Liver (tissue), 2 donors: ENCODE data around the gene WFDC10A.
"Not testable (repeated sequence)": the region's sequence is repeated elsewhere in the genome, so short reads cannot be mapped to it uniquely, and the experiment has no call there.

Experiments used
- MAX ChIP-seq: IDR thresholded peaks from 2 replicates; pipeline ENCODE4 v1.6.1; 2016; ENCODE audit warnings: antibody characterized with exemption
- TF ChIP-seq, protein P1 (sequence below): fragments of 150-350 bp; IDR thresholded peaks from 2 replicates; pipeline ENCODE4 v1.5.1; 2017; ENCODE audit warnings: improper control_type of control experiment, low read depth, low read length; ENCODE audit not compliant: missing input control
- donor health status: healthy.

GRCh38 chr20:45585986-45586385, 43.6 kb upstream of the WFDC10A start:
- not testable (repeated sequence) for TF ChIP-seq MAX
- TF ChIP-seq, protein P1, sequence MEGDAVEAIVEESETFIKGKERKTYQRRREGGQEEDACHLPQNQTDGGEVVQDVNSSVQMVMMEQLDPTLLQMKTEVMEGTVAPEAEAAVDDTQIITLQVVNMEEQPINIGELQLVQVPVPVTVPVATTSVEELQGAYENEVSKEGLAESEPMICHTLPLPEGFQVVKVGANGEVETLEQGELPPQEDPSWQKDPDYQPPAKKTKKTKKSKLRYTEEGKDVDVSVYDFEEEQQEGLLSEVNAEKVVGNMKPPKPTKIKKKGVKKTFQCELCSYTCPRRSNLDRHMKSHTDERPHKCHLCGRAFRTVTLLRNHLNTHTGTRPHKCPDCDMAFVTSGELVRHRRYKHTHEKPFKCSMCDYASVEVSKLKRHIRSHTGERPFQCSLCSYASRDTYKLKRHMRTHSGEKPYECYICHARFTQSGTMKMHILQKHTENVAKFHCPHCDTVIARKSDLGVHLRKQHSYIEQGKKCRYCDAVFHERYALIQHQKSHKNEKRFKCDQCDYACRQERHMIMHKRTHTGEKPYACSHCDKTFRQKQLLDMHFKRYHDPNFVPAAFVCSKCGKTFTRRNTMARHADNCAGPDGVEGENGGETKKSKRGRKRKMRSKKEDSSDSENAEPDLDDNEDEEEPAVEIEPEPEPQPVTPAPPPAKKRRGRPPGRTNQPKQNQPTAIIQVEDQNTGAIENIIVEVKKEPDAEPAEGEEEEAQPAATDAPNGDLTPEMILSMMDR = not testable (repeated sequence)
